ENCODE results near the gene METRNL.

DNA sequence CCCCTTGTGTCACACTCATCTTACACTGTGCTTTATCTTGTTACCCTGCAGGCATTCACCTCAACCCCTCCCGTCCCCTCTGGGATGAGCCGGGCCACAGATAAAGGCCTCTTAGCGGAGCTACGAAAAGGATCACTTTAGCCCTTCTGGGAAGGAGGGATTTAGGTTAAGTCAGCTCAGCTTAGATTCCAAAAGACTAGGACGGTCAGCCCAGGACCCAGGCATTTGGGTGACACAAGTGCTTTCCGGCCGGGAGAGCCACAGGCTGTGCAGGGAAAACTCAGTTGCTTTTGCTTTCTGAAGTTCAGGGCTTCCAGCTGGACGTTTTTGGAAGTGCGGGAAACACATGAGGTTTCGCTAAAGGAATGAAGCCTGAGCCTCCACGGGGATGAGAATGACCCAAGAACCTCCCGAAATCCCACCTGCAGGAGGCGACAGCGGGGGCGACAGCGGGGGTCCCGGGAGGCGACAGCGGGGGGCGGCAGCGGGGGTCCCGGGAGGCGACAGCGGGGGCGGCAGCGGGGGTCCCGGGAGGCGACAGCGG, 11.6 kb upstream of the METRNL start:
- TF ChIP-seq, protein P1, sequence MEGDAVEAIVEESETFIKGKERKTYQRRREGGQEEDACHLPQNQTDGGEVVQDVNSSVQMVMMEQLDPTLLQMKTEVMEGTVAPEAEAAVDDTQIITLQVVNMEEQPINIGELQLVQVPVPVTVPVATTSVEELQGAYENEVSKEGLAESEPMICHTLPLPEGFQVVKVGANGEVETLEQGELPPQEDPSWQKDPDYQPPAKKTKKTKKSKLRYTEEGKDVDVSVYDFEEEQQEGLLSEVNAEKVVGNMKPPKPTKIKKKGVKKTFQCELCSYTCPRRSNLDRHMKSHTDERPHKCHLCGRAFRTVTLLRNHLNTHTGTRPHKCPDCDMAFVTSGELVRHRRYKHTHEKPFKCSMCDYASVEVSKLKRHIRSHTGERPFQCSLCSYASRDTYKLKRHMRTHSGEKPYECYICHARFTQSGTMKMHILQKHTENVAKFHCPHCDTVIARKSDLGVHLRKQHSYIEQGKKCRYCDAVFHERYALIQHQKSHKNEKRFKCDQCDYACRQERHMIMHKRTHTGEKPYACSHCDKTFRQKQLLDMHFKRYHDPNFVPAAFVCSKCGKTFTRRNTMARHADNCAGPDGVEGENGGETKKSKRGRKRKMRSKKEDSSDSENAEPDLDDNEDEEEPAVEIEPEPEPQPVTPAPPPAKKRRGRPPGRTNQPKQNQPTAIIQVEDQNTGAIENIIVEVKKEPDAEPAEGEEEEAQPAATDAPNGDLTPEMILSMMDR (IDR thresholded peaks at IDR 0.05) = 0 out of 2 replicates have a peak, but pooled peaks have one; percentile 5
- no peak for TF ChIP-seq ZFX (IDR thresholded peaks at IDR 0.05; ENCODE audit: borderline replicate concordance)

All from 22Rv1 (cell line).